Liver (tissue), 9 donors: Measurements from ENCODE around the gene NIPSNAP2. TPM values are rescaled to one million over a fixed set of nuclear protein-coding genes. Genes with fewer than 3 reads are reported as not detected.

Source experiments
- DNase-seq: peaks from one replicate; pipeline ENCODE4 v3.0.0-alpha.2; 2017; ENCODE audit warnings: low spot score
- H3K27ac ChIP-seq, 2 donors: one replicate each; pipeline ENCODE4 v1.7.0; 2013; ENCODE audit warnings: inconsistent platforms in 2 of 2, low read length in 2 of 2, control low read depth in 1 of 2, low read depth in 1 of 2, mild to moderate bottlenecking in 1 of 2
- H3K27me3 ChIP-seq, 4 donors: one replicate each; pipeline versions ENCODE4 v1.6.1 to v1.7.0; 2013; ENCODE audit warnings: low read length in 3 of 4, inconsistent platforms in 1 of 4, mild to moderate bottlenecking in 1 of 4, moderate library complexity in 1 of 4; ENCODE audit not compliant: control insufficient read depth in 4 of 4, insufficient read depth in 4 of 4
- H3K36me3 ChIP-seq, 4 donors: one replicate each; pipeline versions ENCODE4 v1.6.1 to v1.7.0; 2013; ENCODE audit warnings: low read length in 3 of 4, mild to moderate bottlenecking in 3 of 4, low read depth in 1 of 4, moderate library complexity in 1 of 4; ENCODE audit not compliant: control insufficient read depth in 4 of 4, insufficient read depth in 3 of 4
- H3K4me1 ChIP-seq, 4 donors: one replicate each; pipeline versions ENCODE4 v1.6.1 to v1.7.0; 2013; ENCODE audit warnings: low read length in 3 of 4, mild to moderate bottlenecking in 3 of 4, moderate library complexity in 1 of 4; ENCODE audit not compliant: control insufficient read depth in 4 of 4, insufficient read depth in 4 of 4
- H3K4me3 ChIP-seq, 3 donors: one replicate each; pipeline versions ENCODE4 v1.6.1 to v1.7.0; 2013; ENCODE audit warnings: low read length in 3 of 3, control low read depth in 1 of 3, low read depth in 1 of 3, mild to moderate bottlenecking in 1 of 3
- H3K9ac ChIP-seq, 2 donors: one replicate each; pipeline ENCODE4 v1.7.0; 2013; ENCODE audit warnings: low read length in 2 of 2, mild to moderate bottlenecking in 2 of 2, moderate library complexity in 2 of 2, control low read depth in 1 of 2, low read depth in 1 of 2
- H3K9me3 ChIP-seq, 4 donors: one replicate each; pipeline versions ENCODE4 v1.6.1 to v1.7.0; 2013; ENCODE audit warnings: low read length in 3 of 4; ENCODE audit not compliant: control insufficient read depth in 4 of 4
- ATF3 ChIP-seq: IDR thresholded peaks from 2 replicates; pipeline ENCODE4 v1.6.1; 2016; ENCODE audit warnings: antibody characterized with exemption
- CTCF ChIP-seq: fragments of 150-350 bp; IDR thresholded peaks from 2 replicates; pipeline ENCODE4 v1.5.1; 2017; ENCODE audit warnings: improper control_type of control experiment, low read depth, low read length; ENCODE audit not compliant: missing input control
- FOXA1 ChIP-seq: IDR thresholded peaks from 2 replicates; pipeline ENCODE4 v1.6.1; 2016; ENCODE audit warnings: antibody characterized with exemption
- GABPA ChIP-seq, 2 donors: IDR thresholded peaks in 1 of 2; conservative IDR thresholded peaks in 1 of 2; 2 replicates each; pipeline ENCODE4 v1.6.1; 2016; ENCODE audit warnings: antibody characterized with exemption in 2 of 2, mild to moderate bottlenecking in 1 of 2, moderate library complexity in 1 of 2
- HNF4A ChIP-seq, 2 donors: conservative IDR thresholded peaks; 2 replicates each; pipeline ENCODE4 v1.6.1; 2016; ENCODE audit warnings: antibody characterized with exemption in 2 of 2, mild to moderate bottlenecking in 2 of 2
- JUND ChIP-seq, 2 donors: IDR thresholded peaks; 2 replicates each; pipeline ENCODE4 v1.6.1; 2016; ENCODE audit warnings: antibody characterized with exemption in 2 of 2
- MAX ChIP-seq: IDR thresholded peaks from 2 replicates; pipeline ENCODE4 v1.6.1; 2016; ENCODE audit warnings: antibody characterized with exemption
- NR2F2 ChIP-seq: IDR thresholded peaks from 2 replicates; pipeline ENCODE4 v1.6.1; 2016; ENCODE audit warnings: antibody characterized with exemption
- REST ChIP-seq: IDR thresholded peaks from 2 replicates; pipeline ENCODE4 v1.6.1; 2016; ENCODE audit warnings: antibody characterized with exemption, mild to moderate bottlenecking
- RXRA ChIP-seq, 2 donors: IDR thresholded peaks; 2 replicates each; pipeline ENCODE4 v1.6.1; 2017 to 2018; ENCODE audit warnings: antibody characterized with exemption in 2 of 2, mild to moderate bottlenecking in 1 of 2
- YY1 ChIP-seq: IDR thresholded peaks from 2 replicates; pipeline ENCODE4 v1.6.1; 2016; ENCODE audit warnings: antibody characterized with exemption, mild to moderate bottlenecking
- WGBS: extraction: QIAGEN DNeasy Blood & Tissue Kit; methylation state at CpG from one replicate; pipeline ENCODE4 v1.1.7; 2013; 5-methylcytosine and 5-hydroxymethylcytosine counted together
- polyA plus RNA-seq, 2 donors: library from polyadenylated mRNA; stranded (reverse) in 1 of 2; unstranded in 1 of 2; fragments of 200-250 nt in 1 of 2; fragments of >200 nt in 1 of 2; fragmentation: Nextera tagmentation in 1 of 2; extraction: Ambion mirVana in 1 of 2; gene quantifications; one replicate each; pipeline versions ENCODE4 v1.2.1 to v1.2.3, GENCODE V29; 2013 to 2015
- total RNA-seq, 2 donors: library from RNA; depleted of rRNA; stranded (reverse); fragments of >200 nt; gene quantifications; one replicate each; pipeline ENCODE4 v1.2.3, GENCODE V29; 2014
- donor health status: healthy.
- donor health status: healthy.
- donor health status: healthy.
- donor health status: healthy.
- donor health status: healthy.

Gene NIPSNAP2
- total and polyA plus RNA-seq, 4 donors: 6.0 to 20.4 (median 11.8) TPM

- Histone ChIP-seq H3K27ac (no peak overlapping the region), H3K4me1 (peaks cover 1 to 7% (median 6%) of the 10 kb centered on the region in 4 donors), H3K36me3 (peaks cover 0 to 3% (median 0%) of the 10 kb centered on the region in 4 donors), H3K9ac (no peak overlapping the region), H3K9me3 (no peaks in the 10 kb centered on the region), H3K4me3 (no peak overlapping the region), H3K27me3 (no peaks in the 10 kb centered on the region)
- 90% methylated on average over 7 of the region's 7 CpGs for WGBS
- DNase-seq: no peak
- TF ChIP-seq REST: no peak
- TF ChIP-seq JUND (IDR thresholded peaks at IDR 0.05): no peak
- no peak for TF ChIP-seq MAX
- no peak for TF ChIP-seq RXRA (IDR thresholded peaks at IDR 0.05)
- no peak for TF ChIP-seq YY1
- TF ChIP-seq FOXA1: no peak
- TF ChIP-seq GABPA (IDR thresholded peaks at IDR 0.05 in 1 of 2, conservative IDR thresholded peaks at IDR 0.05 in 1 of 2): no peak
- TF ChIP-seq NR2F2: no peak
- TF ChIP-seq HNF4A (conservative IDR thresholded peaks at IDR 0.05): no peak
These were observed 6.2 kb downstream of the NIPSNAP2 start for GRCh38 chr7:55970561-55970960.

GRCh38 chr7:55970978-55971377 lies 6.6 kb downstream of the NIPSNAP2 start:
- H3K36me3 ChIP-seq: peaks cover 0 to 3% (median 0%) of the 10 kb centered on the region in 4 donors
- no peak overlapping the region for H3K4me3 ChIP-seq
- DNase-seq: no peak
- H3K27ac ChIP-seq: no peak overlapping the region
- 88% methylated on average over 8 of the region's 8 CpGs for WGBS
- no peaks in the 10 kb centered on the region for H3K27me3 ChIP-seq
- no peaks in the 10 kb centered on the region for H3K9me3 ChIP-seq
- no peak for TF ChIP-seq CTCF
- TF ChIP-seq ATF3: no peak
- H3K9ac ChIP-seq: no peak overlapping the region
- H3K4me1 ChIP-seq: peaks cover 1 to 5% (median 2%) of the 10 kb centered on the region in 4 donors

- Histone ChIP-seq H3K9me3 (no peaks in the 10 kb centered on the region), H3K36me3 (peaks cover 3 to 12% (median 5%) of the 10 kb centered on the region in 4 donors), H3K4me3 (no peak overlapping the region), H3K9ac (no peak overlapping the region), H3K27me3 (no peaks in the 10 kb centered on the region), H3K27ac (no peak overlapping the region), H3K4me1 (peaks cover 0 to 1% (median 0%) of the 10 kb centered on the region in 4 donors)
- TF ChIP-seq FOXA1: no peak
- no peak for TF ChIP-seq NR2F2
- WGBS: 95% methylated on average over 7 of the region's 7 CpGs
- no peak for DNase-seq
These were observed 9.4 kb downstream of the NIPSNAP2 start for GRCh38 chr7:55973747-55974250.
